Measurements from ENCODE around the gene SCYL1. TPM values are rescaled to one million over a fixed set of nuclear protein-coding genes. Genes with fewer than 3 reads are reported as not detected.

The SCYL1 gene
- total RNA-seq, 1 donor from 2014 or later: 61.2 TPM

DNA sequence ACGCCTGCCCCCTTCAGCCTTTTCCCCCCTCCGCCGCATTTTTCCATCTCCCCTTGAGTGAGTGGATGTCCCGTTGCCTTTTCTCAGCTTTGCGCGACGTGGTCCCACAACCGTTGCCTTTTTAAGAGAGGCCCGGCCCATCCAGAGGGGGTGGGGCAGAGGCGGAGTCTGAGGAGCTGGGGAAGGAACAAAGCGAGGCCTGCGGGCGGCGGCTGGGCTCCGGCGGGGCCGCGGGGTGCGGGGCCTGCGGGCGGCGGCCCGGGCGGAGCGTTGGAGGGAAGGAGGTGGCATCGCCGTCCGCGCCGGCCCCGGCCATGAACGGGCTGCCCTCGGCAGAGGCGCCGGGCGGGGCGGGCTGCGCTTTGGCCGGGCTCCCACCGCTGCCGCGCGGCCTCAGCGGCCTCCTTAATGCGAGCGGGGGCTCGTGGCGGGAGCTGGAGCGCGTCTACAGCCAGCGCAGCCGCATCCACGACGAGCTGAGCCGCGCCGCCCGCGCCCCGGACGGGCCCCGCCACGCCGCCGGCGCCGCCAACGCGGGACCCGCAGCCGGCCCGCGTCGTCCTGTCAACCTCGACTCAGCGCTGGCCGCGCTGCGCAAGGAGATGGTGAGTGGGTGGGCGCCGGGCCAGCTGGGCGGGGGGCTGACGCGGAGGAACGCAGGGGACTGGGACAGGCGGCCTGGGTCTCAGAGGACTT lies 47.6 kb downstream of the SCYL1 start, which contains the start of gene FAM89B:
Gene FAM89B, plus strand, starts transcription at position 183 of the 696 bp plus-strand sequence. Its CDS starts 132 bp downstream, at position 315.
- peak; percentile 20 to 29 for ATAC-seq
- intact Hi-C loops (cut with DNase I): no loop called here
- H3K4me1 ChIP-seq: peaks cover 62% of the 10 kb centered on the region

DNA sequence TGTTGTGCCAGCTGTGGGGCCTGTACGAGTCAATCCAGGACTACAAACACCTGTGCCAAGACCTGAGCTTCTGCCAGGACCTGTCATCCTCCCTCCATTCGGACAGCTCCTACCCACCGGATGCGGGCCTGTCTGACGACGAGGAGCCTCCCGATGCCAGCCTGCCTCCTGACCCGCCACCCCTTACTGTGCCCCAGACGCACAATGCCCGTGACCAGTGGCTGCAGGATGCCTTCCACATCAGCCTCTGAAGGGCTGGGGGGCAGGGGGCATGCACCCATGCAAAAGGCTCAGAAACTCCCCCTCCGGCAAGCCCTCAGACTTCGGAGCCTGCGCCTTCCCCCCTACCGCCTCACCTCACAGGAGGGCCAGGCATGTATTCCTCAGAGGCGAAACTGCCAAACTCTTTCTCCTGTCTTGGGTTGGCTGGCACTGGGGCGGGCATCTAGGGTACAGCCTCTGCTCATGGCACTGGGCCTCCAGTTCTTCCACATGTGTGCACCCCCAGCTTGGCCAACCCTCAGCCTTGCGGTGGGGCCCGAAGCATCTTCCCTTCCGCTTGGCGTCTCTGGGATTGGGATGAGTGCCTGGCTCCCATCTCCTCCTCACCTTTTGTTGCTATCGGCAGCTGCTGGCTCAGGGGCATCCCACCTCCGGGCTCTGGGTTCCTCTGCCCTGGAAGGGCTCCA lies 48.7 kb downstream of the SCYL1 start:
- Histone ChIP-seq H3K27me3 (ENCODE audit: low read depth) (no peaks in the 10 kb centered on the region), H3K4me3 (peak overlapping the region; percentile 81), H3K27ac (peak overlapping the region; percentile 94), H3K4me1 (peaks cover 70% of the 10 kb centered on the region), H3K9me3 (no peaks in the 10 kb centered on the region), H3K36me3 (no peaks in the 10 kb centered on the region)
- DNase-seq (no peak), ATAC-seq (no peak)
- intact Hi-C loops (cut with DNase I): no loop called here
- TF ChIP-seq, protein P1, sequence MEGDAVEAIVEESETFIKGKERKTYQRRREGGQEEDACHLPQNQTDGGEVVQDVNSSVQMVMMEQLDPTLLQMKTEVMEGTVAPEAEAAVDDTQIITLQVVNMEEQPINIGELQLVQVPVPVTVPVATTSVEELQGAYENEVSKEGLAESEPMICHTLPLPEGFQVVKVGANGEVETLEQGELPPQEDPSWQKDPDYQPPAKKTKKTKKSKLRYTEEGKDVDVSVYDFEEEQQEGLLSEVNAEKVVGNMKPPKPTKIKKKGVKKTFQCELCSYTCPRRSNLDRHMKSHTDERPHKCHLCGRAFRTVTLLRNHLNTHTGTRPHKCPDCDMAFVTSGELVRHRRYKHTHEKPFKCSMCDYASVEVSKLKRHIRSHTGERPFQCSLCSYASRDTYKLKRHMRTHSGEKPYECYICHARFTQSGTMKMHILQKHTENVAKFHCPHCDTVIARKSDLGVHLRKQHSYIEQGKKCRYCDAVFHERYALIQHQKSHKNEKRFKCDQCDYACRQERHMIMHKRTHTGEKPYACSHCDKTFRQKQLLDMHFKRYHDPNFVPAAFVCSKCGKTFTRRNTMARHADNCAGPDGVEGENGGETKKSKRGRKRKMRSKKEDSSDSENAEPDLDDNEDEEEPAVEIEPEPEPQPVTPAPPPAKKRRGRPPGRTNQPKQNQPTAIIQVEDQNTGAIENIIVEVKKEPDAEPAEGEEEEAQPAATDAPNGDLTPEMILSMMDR (IDR thresholded peaks at IDR 0.05): no peak

More for the DNA sequence above, 47.6 kb downstream of the SCYL1 start, which contains the start of gene FAM89B:
- TF ChIP-seq, protein P1 (IDR thresholded peaks at IDR 0.05): no peak
- peak; percentile 95 for DNase-seq
- Histone ChIP-seq H3K4me3 (peak within 1 kb of the TSS; percentile 81), H3K27ac (peak within 1 kb of the TSS; percentile 94), H3K36me3 (peaks cover 3% of the 10 kb centered on the region), H3K27me3 (ENCODE audit: low read depth) (no peaks in the 10 kb centered on the region), H3K9me3 (no peaks in the 10 kb centered on the region)

DNA sequence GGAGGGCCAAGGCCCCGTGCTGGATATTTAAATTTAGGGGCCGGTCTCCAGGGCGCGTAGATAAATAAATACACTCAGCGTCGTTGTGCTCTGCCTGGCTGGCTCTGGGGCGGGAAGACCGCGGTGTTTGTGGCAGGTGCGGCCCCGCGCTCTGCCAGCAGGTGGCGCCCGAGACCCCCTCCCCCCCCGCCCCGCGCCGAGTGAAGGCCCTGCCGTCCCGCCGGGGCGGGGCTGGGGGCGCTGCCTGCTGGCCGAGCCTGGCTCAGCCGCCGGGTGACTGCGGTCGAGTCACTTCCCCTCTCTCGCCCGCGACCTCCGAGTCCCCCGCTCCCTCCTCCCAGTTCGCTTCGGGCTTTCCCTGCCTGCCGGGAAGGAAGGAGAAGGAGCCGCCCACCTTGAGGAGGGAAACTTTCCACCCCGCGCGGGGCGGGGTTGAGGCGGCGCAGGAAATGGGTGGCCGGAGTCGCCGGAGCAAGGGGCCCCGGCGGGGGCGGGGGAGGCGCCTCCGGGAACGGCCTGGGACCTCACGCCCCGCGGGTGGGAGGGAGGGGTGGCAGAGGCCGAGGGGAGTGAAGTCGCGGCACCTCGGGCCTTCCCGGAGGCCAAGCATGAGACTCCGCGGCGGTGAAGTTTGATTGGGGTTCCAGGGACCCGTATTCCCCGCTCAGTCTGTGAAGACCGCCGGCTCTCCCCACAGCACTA lies 49.4 kb downstream of the SCYL1 start:
- no peaks in the 10 kb centered on the region for H3K9me3 ChIP-seq
- H3K36me3 ChIP-seq: peaks cover under 1% of the 10 kb centered on the region
- intact Hi-C loops (cut with DNase I): no loop called here
- no peaks in the 10 kb centered on the region for H3K27me3 ChIP-seq (ENCODE audit: low read depth)
- peaks cover 67% of the 10 kb centered on the region for H3K4me1 ChIP-seq
- TF ChIP-seq, protein P1 (IDR thresholded peaks at IDR 0.05): peak; percentile 99
- peak overlapping the region; percentile 81 for H3K4me3 ChIP-seq
- ATAC-seq (peak; percentile 66 to 79), DNase-seq (peak; percentile 96)
- peak overlapping the region; percentile 94 for H3K27ac ChIP-seq

DNA sequence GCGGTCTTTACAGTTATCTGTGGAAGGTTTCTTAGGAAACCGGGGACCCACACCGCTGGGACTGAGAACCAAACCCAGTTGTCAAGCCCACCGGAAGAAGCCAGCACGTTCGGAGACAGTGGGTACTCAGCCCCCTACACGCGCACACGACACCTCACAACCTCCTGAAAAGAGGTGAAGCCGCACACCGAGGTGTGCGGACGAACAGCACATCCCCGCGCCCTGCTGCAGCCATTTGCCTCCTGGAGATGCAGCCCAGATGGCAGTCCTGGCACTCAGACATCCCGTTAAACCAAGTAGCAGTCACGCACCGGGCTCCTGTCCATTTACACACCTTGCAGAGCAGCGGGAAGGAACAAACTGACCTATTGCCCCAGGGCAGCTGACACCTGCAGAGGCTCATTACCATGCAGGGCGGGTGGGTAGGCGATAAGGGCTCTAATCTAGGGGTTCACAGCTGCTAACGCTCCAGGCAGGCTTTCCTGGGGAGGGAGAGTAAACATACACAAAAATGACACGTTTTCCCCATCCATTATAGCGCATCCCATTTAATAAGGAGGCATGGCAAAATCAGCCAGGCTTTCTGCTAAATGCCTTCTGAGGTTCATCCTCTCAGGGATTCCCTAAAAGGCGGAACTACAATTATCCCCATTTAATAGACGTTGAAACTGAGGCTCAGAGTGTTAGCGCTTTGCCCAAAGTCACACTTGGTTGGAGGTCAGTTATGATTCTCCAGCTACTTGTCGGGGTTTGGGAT lies 50.1 kb downstream of the SCYL1 start:
- Histone ChIP-seq H3K36me3 (peaks cover 8% of the 10 kb centered on the region), H3K4me1 (peaks cover 65% of the 10 kb centered on the region), H3K27ac (peak overlapping the region; percentile 94), H3K27me3 (ENCODE audit: low read depth) (no peaks in the 10 kb centered on the region), H3K9me3 (no peaks in the 10 kb centered on the region), H3K4me3 (peak overlapping the region; percentile 81)
- intact Hi-C loops (cut with DNase I): no loop called here
- no peak for DNase-seq
- TF ChIP-seq, protein P1 (IDR thresholded peaks at IDR 0.05): no peak
- no peak for ATAC-seq

Measured in lower lobe of right lung (tissue), 2 donors.